ENCODE data around the gene PARD3. TPM values are rescaled to one million over a fixed set of nuclear protein-coding genes. Genes with fewer than 3 reads are reported as not detected.

PARD3 gene
- total RNA-seq, 1 experiment from 2014 or later = 44.2 TPM

GRCh38 chr10:34348021-34348420, 467.1 kb downstream of the PARD3 start:
- in situ Hi-C loops (cut with HindIII; ENCODE audit: low pct_unique_long_range_greater_than_20kb, low sequenced_read_pairs) = no loop called here
- no peak for DNase-seq (ENCODE audit: low read depth, low spot score)

GRCh38 chr10:34347131-34347530, 468.0 kb downstream of the PARD3 start:
- in situ Hi-C loops (cut with HindIII; ENCODE audit: low pct_unique_long_range_greater_than_20kb, low sequenced_read_pairs) = no loop called here
- DNase-seq (ENCODE audit: low read depth, low spot score) = no peak

- in situ Hi-C loops (cut with HindIII; ENCODE audit: low pct_unique_long_range_greater_than_20kb, low sequenced_read_pairs) = no loop called here
Measured at GRCh38 chr10:34346516-34347100, 468.5 kb downstream of the PARD3 start.

GRCh38 chr10:34345383-34345782, 469.7 kb downstream of the PARD3 start:
- in situ Hi-C loops (cut with HindIII; ENCODE audit: low pct_unique_long_range_greater_than_20kb, low sequenced_read_pairs) = no loop called here
- no peak for DNase-seq (ENCODE audit: low read depth, low spot score)

More at GRCh38 chr10:34346516-34347100, 468.5 kb downstream of the PARD3 start:
- no peak for DNase-seq (ENCODE audit: low read depth, low spot score)

GRCh38 chr10:34343764-34344163, 471.3 kb downstream of the PARD3 start:
- DNase-seq (ENCODE audit: low read depth, low spot score) = no peak
- in situ Hi-C loops (cut with HindIII; ENCODE audit: low pct_unique_long_range_greater_than_20kb, low sequenced_read_pairs) = no loop called here

GRCh38 chr10:34341473-34341872, 473.6 kb downstream of the PARD3 start:
- in situ Hi-C loops (cut with HindIII; ENCODE audit: low pct_unique_long_range_greater_than_20kb, low sequenced_read_pairs) = no loop called here
- DNase-seq (ENCODE audit: low read depth, low spot score) = no peak

GRCh38 chr10:34340934-34341333, 474.2 kb downstream of the PARD3 start:
- in situ Hi-C loops (cut with HindIII; ENCODE audit: low pct_unique_long_range_greater_than_20kb, low sequenced_read_pairs) = no loop called here
- DNase-seq (ENCODE audit: low read depth, low spot score) = no peak

GRCh38 chr10:34339816-34340553, 475.1 kb downstream of the PARD3 start:
- in situ Hi-C loops (cut with HindIII; ENCODE audit: low pct_unique_long_range_greater_than_20kb, low sequenced_read_pairs) = no loop called here
- no peak for DNase-seq (ENCODE audit: low read depth, low spot score)

- in situ Hi-C loops (cut with HindIII; ENCODE audit: low pct_unique_long_range_greater_than_20kb, low sequenced_read_pairs) = no loop called here
- no peak for DNase-seq (ENCODE audit: low read depth, low spot score)
Measured at GRCh38 chr10:34337917-34338316, 477.2 kb downstream of the PARD3 start.

- DNase-seq (ENCODE audit: low read depth, low spot score) = no peak
- in situ Hi-C loops (cut with HindIII; ENCODE audit: low pct_unique_long_range_greater_than_20kb, low sequenced_read_pairs) = no loop called here
Measured at GRCh38 chr10:34335960-34336690, 479.0 kb downstream of the PARD3 start.

- no peak for DNase-seq (ENCODE audit: low read depth, low spot score)
- in situ Hi-C loops (cut with HindIII; ENCODE audit: low pct_unique_long_range_greater_than_20kb, low sequenced_read_pairs) = no loop called here
Measured at GRCh38 chr10:34334908-34335307, 480.2 kb downstream of the PARD3 start.

GRCh38 chr10:34333513-34333912, 481.6 kb downstream of the PARD3 start:
- in situ Hi-C loops (cut with HindIII; ENCODE audit: low pct_unique_long_range_greater_than_20kb, low sequenced_read_pairs) = no loop called here
- no peak for DNase-seq (ENCODE audit: low read depth, low spot score)

GRCh38 chr10:34327184-34327583, 487.9 kb downstream of the PARD3 start:
- in situ Hi-C loops (cut with HindIII; ENCODE audit: low pct_unique_long_range_greater_than_20kb, low sequenced_read_pairs) = no loop called here

GRCh38 chr10:34323192-34323591, 491.9 kb downstream of the PARD3 start:
- DNase-seq (ENCODE audit: low read depth, low spot score) = no peak
- in situ Hi-C loops (cut with HindIII; ENCODE audit: low pct_unique_long_range_greater_than_20kb, low sequenced_read_pairs) = no loop called here

More at GRCh38 chr10:34327184-34327583, 487.9 kb downstream of the PARD3 start:
- no peak for DNase-seq (ENCODE audit: low read depth, low spot score)

- DNase-seq (ENCODE audit: low read depth, low spot score) = no peak
- in situ Hi-C loops (cut with HindIII; ENCODE audit: low pct_unique_long_range_greater_than_20kb, low sequenced_read_pairs) = no loop called here
Measured at GRCh38 chr10:34320265-34320664, 494.8 kb downstream of the PARD3 start.

GRCh38 chr10:34319197-34319846, 495.8 kb downstream of the PARD3 start:
- no peak for DNase-seq (ENCODE audit: low read depth, low spot score)
- in situ Hi-C loops (cut with HindIII; ENCODE audit: low pct_unique_long_range_greater_than_20kb, low sequenced_read_pairs) = no loop called here

- in situ Hi-C loops (cut with HindIII; ENCODE audit: low pct_unique_long_range_greater_than_20kb, low sequenced_read_pairs) = no loop called here
- DNase-seq (ENCODE audit: low read depth, low spot score) = no peak
Measured at GRCh38 chr10:34316154-34316553, 498.9 kb downstream of the PARD3 start.

- DNase-seq (ENCODE audit: low read depth, low spot score) = no peak
- in situ Hi-C loops (cut with HindIII; ENCODE audit: low pct_unique_long_range_greater_than_20kb, low sequenced_read_pairs) = no loop called here
Measured at GRCh38 chr10:34314457-34314856, 500.6 kb downstream of the PARD3 start.
